Neutrophil (primary cell): Measurements from ENCODE around the gene SMYD4.

Experiments used
- H3K27ac ChIP-seq: fragments of 200-600 bp; sonication (generic); 2 replicates; pipeline ENCODE4 v1.5.1; 2016; ENCODE audit warnings: mild to moderate bottlenecking, moderate library complexity
- H3K27me3 ChIP-seq: fragments of 200-600 bp; sonication (generic); 2 replicates; pipeline ENCODE4 v1.6.0; 2016; ENCODE audit warnings: mild to moderate bottlenecking
- H3K36me3 ChIP-seq: fragments of 200-600 bp; sonication (generic); 2 replicates; pipeline ENCODE4 v1.5.1; 2017
- H3K4me1 ChIP-seq, 2 experiments: fragments of 200-600 bp in 1 of 2; sonication (generic) in 1 of 2; 1 replicate in 1 of 2; 2 replicates in 1 of 2; pipeline versions ENCODE4 v1.5.1 to v1.6.1; 2013 to 2016; ENCODE audit warnings: low read depth in 1 of 2, low read length in 1 of 2, mild to moderate bottlenecking in 1 of 2, moderate library complexity in 1 of 2; ENCODE audit not compliant: control insufficient read depth in 1 of 2, insufficient read depth in 1 of 2
- H3K4me3 ChIP-seq, 2 experiments: fragments of 200-600 bp in 1 of 2; sonication (generic) in 1 of 2; 1 replicate in 1 of 2; 2 replicates in 1 of 2; pipeline ENCODE4 v1.5.1; 2013 to 2016; ENCODE audit warnings: low read depth in 1 of 2, low read length in 1 of 2, mild to moderate bottlenecking in 1 of 2, moderate library complexity in 1 of 2
- H3K9me3 ChIP-seq: fragments of 200-600 bp; sonication (generic); 2 replicates; pipeline ENCODE4 v1.5.1; 2016
- CTCF ChIP-seq: fragments of 200-600 bp; sonication (generic); IDR thresholded peaks from 2 replicates; pipeline ENCODE4 v1.5.1; 2016; ENCODE audit warnings: antibody characterized with exemption

Gene SMYD4

GRCh38 chr17:1787301-1787902, 42.3 kb downstream of the SMYD4 start:
- peaks cover 4% of the 10 kb centered on the region for H3K36me3 ChIP-seq
- H3K9me3 ChIP-seq = no peaks in the 10 kb centered on the region
- peaks cover 15 to 18% of the 10 kb centered on the region in 2 experiments for H3K4me1 ChIP-seq
- TF ChIP-seq CTCF = no peak
- no peaks in the 10 kb centered on the region for H3K27me3 ChIP-seq
- no peak overlapping the region for H3K27ac ChIP-seq
- H3K4me3 ChIP-seq = no peak overlapping the region

DNA sequence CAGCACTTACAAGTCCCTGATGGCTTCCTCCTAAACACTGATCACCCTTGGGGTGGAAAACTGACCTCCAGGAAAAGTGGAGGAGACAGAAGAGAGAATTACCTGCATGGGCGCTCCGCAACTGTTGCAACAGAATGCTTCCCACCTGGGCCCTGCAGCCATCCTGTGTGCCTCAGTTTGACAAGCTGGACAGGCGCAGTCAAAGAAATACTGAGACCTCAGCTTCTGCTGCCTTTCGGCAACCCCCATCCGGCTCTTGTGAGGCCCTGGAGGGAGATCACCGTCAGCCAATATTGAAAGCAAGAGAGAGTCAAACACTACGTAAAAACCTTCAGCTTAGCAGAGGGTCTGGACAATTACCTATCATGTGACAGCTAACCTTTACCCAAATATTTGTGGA, 43.0 kb downstream of the SMYD4 start:
- Histone ChIP-seq H3K36me3 (peaks cover 4% of the 10 kb centered on the region), H3K27ac (no peak overlapping the region), H3K27me3 (no peaks in the 10 kb centered on the region), H3K4me1 (peaks cover 15 to 19% of the 10 kb centered on the region in 2 experiments), H3K9me3 (no peaks in the 10 kb centered on the region), H3K4me3 (no peak overlapping the region)
- no peak for TF ChIP-seq CTCF

DNA sequence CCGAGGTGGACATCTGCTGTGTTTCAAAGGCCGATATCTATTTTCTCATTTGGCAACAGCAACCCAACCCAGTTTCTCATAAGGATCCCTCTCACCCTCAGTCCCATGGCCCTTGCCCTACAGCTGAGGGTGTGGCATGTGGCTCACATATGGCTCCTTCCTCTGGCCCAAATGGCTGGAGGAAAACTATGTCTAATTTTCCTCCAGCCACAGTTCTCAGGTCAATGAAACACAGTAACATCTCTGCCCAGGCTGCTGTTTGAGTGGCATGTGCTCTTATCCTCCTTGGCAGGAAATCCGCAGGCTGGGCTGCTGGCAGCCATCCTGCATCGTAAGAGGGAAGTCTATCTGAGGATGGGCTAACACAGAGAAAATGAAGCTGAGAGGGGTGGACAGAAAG, 43.8 kb downstream of the SMYD4 start:
- peaks cover 4% of the 10 kb centered on the region for H3K36me3 ChIP-seq
- no peak for TF ChIP-seq CTCF
- H3K4me3 ChIP-seq = no peak overlapping the region
- peaks cover 15 to 19% of the 10 kb centered on the region in 2 experiments for H3K4me1 ChIP-seq
- no peak overlapping the region for H3K27ac ChIP-seq
- H3K9me3 ChIP-seq = no peaks in the 10 kb centered on the region
- no peaks in the 10 kb centered on the region for H3K27me3 ChIP-seq

- peaks cover 4% of the 10 kb centered on the region for H3K36me3 ChIP-seq
- peaks cover 15 to 19% of the 10 kb centered on the region in 2 experiments for H3K4me1 ChIP-seq
- H3K4me3 ChIP-seq = peak overlapping the region in 1 of 2 experiments; percentile 45
- TF ChIP-seq CTCF = no peak
- H3K27me3 ChIP-seq = no peaks in the 10 kb centered on the region
- H3K9me3 ChIP-seq = no peaks in the 10 kb centered on the region
- peak overlapping the region; percentile 77 for H3K27ac ChIP-seq
These were observed 45.7 kb downstream of the SMYD4 start for GRCh38 chr17:1783834-1784611.

- Histone ChIP-seq H3K9me3 (no peaks in the 10 kb centered on the region), H3K27ac (peak overlapping the region; percentile 77), H3K4me3 (peak overlapping the region; percentile 20 to 45), H3K4me1 (peaks cover 15 to 19% of the 10 kb centered on the region in 2 experiments), H3K27me3 (no peaks in the 10 kb centered on the region), H3K36me3 (peaks cover 10% of the 10 kb centered on the region)
- no peak for TF ChIP-seq CTCF
These were observed 46.4 kb downstream of the SMYD4 start for GRCh38 chr17:1783271-1783670.
